Activated CD4-positive, alpha-beta T cell treated with anti-CD3 and anti-CD28 coated beads, Interleukin-2, amount 10 ng/mL, durations not matched to agents 7 days and 5 days (primary cell): ENCODE measurements around the gene ABI3. TPM values are rescaled to one million over a fixed set of nuclear protein-coding genes. Genes with fewer than 3 reads are reported as not detected.

Source experiments
- CTCF ChIA-PET: fragments of 350-600 bp; sonication (Branson Sonifier 250); formaldehyde crosslinking; loops from one replicate; lab custom pipeline; 2021; ENCODE audit warnings: antibody characterized with exemption; lab: Charles Lee
- POLR2A ChIA-PET: fragments of 350-600 bp; sonication (Branson Sonifier 250); formaldehyde crosslinking; loops from one replicate; lab custom pipeline; 2021; ENCODE audit warnings: antibody characterized with exemption; lab: Charles Lee
- DNase-seq: peaks from one replicate; pipeline ENCODE4 v3.0.0-alpha.2; 2020
- H3K27ac Mint-ChIP-seq: one replicate; pipeline ENCODE4 v1.8.0; 2021; ENCODE audit warnings: mild to moderate bottlenecking, moderate library complexity, mixed read lengths
- H3K27me3 Mint-ChIP-seq: one replicate; pipeline ENCODE4 v1.8.0; 2021; ENCODE audit warnings: mixed read lengths
- H3K36me3 Mint-ChIP-seq: one replicate; pipeline ENCODE4 v1.8.0; 2021; ENCODE audit warnings: low read depth, mixed read lengths
- H3K4me1 Mint-ChIP-seq: one replicate; pipeline ENCODE4 v1.8.0; 2021; ENCODE audit warnings: mixed read lengths
- H3K4me3 Mint-ChIP-seq: one replicate; pipeline ENCODE4 v1.8.0; 2021; ENCODE audit warnings: mild to moderate bottlenecking, moderate library complexity, mixed read lengths
- H3K9me3 Mint-ChIP-seq: one replicate; pipeline ENCODE4 v1.8.0; 2021; ENCODE audit warnings: mixed read lengths
- total RNA-seq, 2 experiments: library from RNA; stranded (reverse); gene quantifications; one replicate each; pipeline ENCODE4 v1.2.3, GENCODE V29; 2021

ABI3 gene
- total RNA-seq, 2 experiments from 2014 or later = 58.4 to 59.4 TPM

- Mint-ChIP-seq H3K4me1 (no peaks in the 10 kb centered on the region), H3K9me3 (no peaks in the 10 kb centered on the region), H3K4me3 (no peak overlapping the region), H3K27ac (no peak overlapping the region), H3K27me3 (no peaks in the 10 kb centered on the region), H3K36me3 (no peaks in the 10 kb centered on the region)
- ChIA-PET POLR2A (no interaction called here), CTCF (no interaction called here)
- no peak for DNase-seq
Measured at GRCh38 chr17:49269356-49269755, 58.8 kb downstream of the ABI3 start.

Other genes starting within 250 kb of the ABI3 start
- gene GIP, start 242.1 kb upstream of the ABI3 start, total RNA-seq = not detected
- gene IGF2BP1, start 213.3 kb upstream of the ABI3 start, total RNA-seq = under 1 TPM in 1 of 2 experiments, not detected in 1; 0.04 TPM
- not detected for gene B4GALNT2, start 77.9 kb upstream of the ABI3 start, total RNA-seq
- 10 to 100 TPM; 15.0 to 15.9 TPM for gene GNGT2, start 133 bp upstream of the ABI3 start, total RNA-seq
- not detected for gene PHOSPHO1, start 20.1 kb downstream of the ABI3 start, total RNA-seq
- 10 to 100 TPM; 32.1 to 36.2 TPM for gene ZNF652, start 151.5 kb downstream of the ABI3 start, total RNA-seq
- 100 to 1,000 TPM; 132 to 153 TPM for gene PHB1, start 204.2 kb downstream of the ABI3 start, total RNA-seq